Loucy (cell line): ENCODE results near the gene PKHD1.

Source experiments
- H2AFZ ChIP-seq: fragments of 200-600 bp; sonication (generic); 2 replicates; pipeline ENCODE4 v1.6.0; 2016; ENCODE audit warnings: antibody characterized with exemption, mild to moderate bottlenecking, low read length, moderate library complexity
- H3F3A ChIP-seq: fragments of 200-600 bp; 2 replicates; pipeline ENCODE4 v1.6.0; 2016; ENCODE audit warnings: antibody characterized with exemption, low read depth, mild to moderate bottlenecking
- H3K27me3 ChIP-seq: fragments of 200-600 bp; sonication (generic); 2 replicates; pipeline ENCODE4 v1.6.1; 2014; ENCODE audit warnings: low read length, mild to moderate bottlenecking; ENCODE audit not compliant: insufficient read depth, poor library complexity, severe bottlenecking
- H3K36me3 ChIP-seq: fragments of 200-600 bp; sonication (generic); 2 replicates; pipeline ENCODE4 v1.6.1; 2016; ENCODE audit warnings: low read length; ENCODE audit not compliant: insufficient read depth
- H3K4me1 ChIP-seq: fragments of 200-600 bp; sonication (generic); 2 replicates; pipeline ENCODE4 v1.5.1; 2014; ENCODE audit warnings: low read length, mild to moderate bottlenecking; ENCODE audit not compliant: insufficient read depth, poor library complexity, severe bottlenecking
- H3K4me2 ChIP-seq: fragments of 200-600 bp; sonication (generic); 2 replicates; pipeline ENCODE4 v1.6.0; 2014; ENCODE audit warnings: antibody characterized with exemption, low read length, low read depth, mild to moderate bottlenecking; ENCODE audit not compliant: poor library complexity, severe bottlenecking
- H3K4me3 ChIP-seq: fragments of 200-600 bp; sonication (generic); 2 replicates; pipeline ENCODE4 v1.5.1; 2014; ENCODE audit warnings: low read length, mild to moderate bottlenecking, mixed read lengths; ENCODE audit not compliant: poor library complexity, severe bottlenecking
- H3K79me2 ChIP-seq: fragments of 200-600 bp; sonication (generic); 2 replicates; pipeline ENCODE4 v1.6.1; 2014; ENCODE audit warnings: low read length; ENCODE audit not compliant: insufficient read depth
- H3K9ac ChIP-seq: fragments of 200-600 bp; sonication (generic); 2 replicates; pipeline ENCODE4 v1.6.0; 2014; ENCODE audit warnings: mild to moderate bottlenecking, low read depth, low read length, moderate library complexity; ENCODE audit not compliant: poor library complexity, severe bottlenecking
- H3K9me2 ChIP-seq: fragments of 200-600 bp; sonication (generic); replicated peaks from 2 replicates; pipeline ENCODE4 v1.6.1; 2016; ENCODE audit warnings: low read depth, low read length, mixed read lengths
- H3K9me3 ChIP-seq: fragments of 200-600 bp; sonication (generic); 2 replicates; pipeline ENCODE4 v1.6.1; 2014; ENCODE audit warnings: mild to moderate bottlenecking, antibody characterized with exemption, low read length, low read depth; ENCODE audit not compliant: insufficient read depth
- H4K20me1 ChIP-seq: fragments of 200-600 bp; sonication (generic); 2 replicates; pipeline ENCODE4 v1.6.0; 2014; ENCODE audit warnings: antibody characterized with exemption, low read length, mild to moderate bottlenecking; ENCODE audit not compliant: insufficient read depth, poor library complexity, severe bottlenecking
- CTCF ChIP-seq: fragments of 200-600 bp; sonication (generic); conservative IDR thresholded peaks from 2 replicates; pipeline ENCODE4 v1.5.1; 2014; ENCODE audit warnings: mild to moderate bottlenecking, antibody characterized with exemption, low read length
- EZH2phosphoT487 ChIP-seq: fragments of 200-600 bp; IDR thresholded peaks from 2 replicates; pipeline ENCODE4 v1.6.1; 2018; ENCODE audit warnings: antibody characterized with exemption, mild to moderate bottlenecking, moderate library complexity, borderline replicate concordance

Gene PKHD1

GRCh38 chr6:52124126-52125121 lies 37.0 kb upstream of the PKHD1 start:
- no peaks in the 10 kb centered on the region for H4K20me1 ChIP-seq

GRCh38 chr6:52123251-52123650 lies 35.8 kb upstream of the PKHD1 start:
- Histone ChIP-seq H4K20me1 (no peaks in the 10 kb centered on the region), H3K4me2 (no peak overlapping the region), H3K27me3 (no peaks in the 10 kb centered on the region), H3K4me3 (no peak overlapping the region), H3F3A (no peaks in the 10 kb centered on the region), H3K36me3 (no peaks in the 10 kb centered on the region), H3K4me1 (no peaks in the 10 kb centered on the region), H3K9me3 (no peaks in the 10 kb centered on the region), H3K9ac (no peak overlapping the region), H3K79me2 (no peaks in the 10 kb centered on the region), H2AFZ (no peak overlapping the region), H3K9me2 (no peaks in the 10 kb centered on the region)
- TF ChIP-seq EZH2phosphoT487 (no peak), CTCF (no peak)

More at GRCh38 chr6:52124126-52125121, 37.0 kb upstream of the PKHD1 start:
- H3F3A ChIP-seq, result no peaks in the 10 kb centered on the region
- H3K9ac ChIP-seq, result no peak overlapping the region
- H3K4me1 ChIP-seq, result no peaks in the 10 kb centered on the region
- TF ChIP-seq EZH2phosphoT487, result no peak
- TF ChIP-seq CTCF, result no peak
- H3K36me3 ChIP-seq, result no peaks in the 10 kb centered on the region
- no peaks in the 10 kb centered on the region for H3K9me3 ChIP-seq
- no peaks in the 10 kb centered on the region for H3K79me2 ChIP-seq
- H2AFZ ChIP-seq, result no peak overlapping the region
- no peaks in the 10 kb centered on the region for H3K27me3 ChIP-seq
- H3K4me3 ChIP-seq, result no peak overlapping the region
- H3K9me2 ChIP-seq, result no peaks in the 10 kb centered on the region
- no peak overlapping the region for H3K4me2 ChIP-seq

- H3K9me2 ChIP-seq, result no peaks in the 10 kb centered on the region
- H3K9ac ChIP-seq, result no peak overlapping the region
- no peaks in the 10 kb centered on the region for H3K9me3 ChIP-seq
- H2AFZ ChIP-seq, result no peak overlapping the region
- H3K27me3 ChIP-seq, result no peaks in the 10 kb centered on the region
- no peak overlapping the region for H3K4me2 ChIP-seq
- H3K4me3 ChIP-seq, result no peak overlapping the region
- H4K20me1 ChIP-seq, result no peaks in the 10 kb centered on the region
- H3K4me1 ChIP-seq, result peaks cover 7% of the 10 kb centered on the region
- H3K79me2 ChIP-seq, result no peaks in the 10 kb centered on the region
- no peaks in the 10 kb centered on the region for H3F3A ChIP-seq
- no peaks in the 10 kb centered on the region for H3K36me3 ChIP-seq
- no peak for TF ChIP-seq EZH2phosphoT487
- TF ChIP-seq CTCF, result no peak
Observed at GRCh38 chr6:52117352-52117751, 29.9 kb upstream of the PKHD1 start.
